Endothelial cell of umbilical vein (primary cell): ENCODE measurements around the gene NGEF. TPM values are rescaled to one million over a fixed set of nuclear protein-coding genes. Genes with fewer than 3 reads are reported as not detected.

Experiments
- BruUV-seq: library from RNA; stranded (reverse); fragments of 400-500 nt; replicated peaks from 2 replicates; lab custom pipeline; 2021; lab: Mats Ljungman, UMichigan
- CTCF ChIA-PET: fragments of 300-600, 350-600 bp; sonication (Branson Sonifier 250); formaldehyde crosslinking; loops from one replicate; lab custom pipeline; 2021; ENCODE audit warnings: antibody characterized with exemption, inconsistent platforms; lab: Charles Lee
- POLR2A ChIA-PET: fragments of 300-600, 350-600 bp; sonication (Branson Sonifier 250); formaldehyde crosslinking; loops from one replicate; lab custom pipeline; 2021; ENCODE audit warnings: antibody characterized with exemption, inconsistent platforms; lab: Charles Lee
- DNase-seq: peaks from one replicate; pipeline ENCODE4 v3.0.0-alpha.2; 2011; ENCODE audit warnings: low read depth, low spot score
- FAIRE-seq: peaks from 2 replicates; lab custom pipeline; 2011; peaks lifted over from hg19 to GRCh38; lab: Jason Lieb, UNC
- H2AFZ ChIP-seq: 2 replicates; pipeline ENCODE4 v1.6.0; 2012; ENCODE audit warnings: low read depth, low read length, control low read depth, inconsistent platforms
- H3K27ac ChIP-seq: 2 replicates; pipeline ENCODE4 v1.5.1; 2011; ENCODE audit warnings: low read depth, mild to moderate bottlenecking, control low read depth, low read length, moderate library complexity; ENCODE audit not compliant: insufficient read depth
- H3K27me3 ChIP-seq, 2 experiments: 2 replicates each; pipeline versions ENCODE4 v1.6.0 to v1.6.1; 2011; ENCODE audit warnings: low read length in 2 of 2, mixed read lengths in 1 of 2; ENCODE audit not compliant: control insufficient read depth in 2 of 2, insufficient read depth in 2 of 2
- H3K36me3 ChIP-seq, 2 experiments: 2 replicates in 1 of 2; 3 replicates in 1 of 2; pipeline ENCODE4 v1.5.1; 2011; ENCODE audit warnings: low read length in 2 of 2, mild to moderate bottlenecking in 1 of 2, moderate library complexity in 1 of 2; ENCODE audit not compliant: control insufficient read depth in 2 of 2, insufficient read depth in 2 of 2; ENCODE audit errors: extremely low read depth in 1 of 2
- H3K4me1 ChIP-seq: 3 replicates; pipeline ENCODE4 v1.5.1; 2011; ENCODE audit warnings: mild to moderate bottlenecking, low read length; ENCODE audit not compliant: control insufficient read depth, insufficient read depth; ENCODE audit errors: extremely low read depth
- H3K4me2 ChIP-seq: 2 replicates; pipeline ENCODE4 v1.6.1; 2011; ENCODE audit warnings: low read length, control low read depth, mixed read lengths; ENCODE audit not compliant: insufficient read depth
- H3K4me3 ChIP-seq, 3 experiments: fragments of 200-600 bp in 1 of 3; sonication (generic), shearing (Covaris generic) in 1 of 3; replicated peaks in 1 of 3; 2 replicates each; pipeline ENCODE4 v1.5.1; 2011 to 2016; ENCODE audit warnings: control low read depth in 3 of 3, low read length in 3 of 3, mild to moderate bottlenecking in 2 of 3, inconsistent platforms in 1 of 3, low read depth in 1 of 3, moderate library complexity in 1 of 3; ENCODE audit not compliant: insufficient read depth in 1 of 3
- H3K79me2 ChIP-seq: 2 replicates; pipeline ENCODE4 v1.6.0; 2012; ENCODE audit warnings: low read length, inconsistent platforms; ENCODE audit not compliant: control insufficient read depth, insufficient read depth
- H3K9ac ChIP-seq: replicated peaks from 2 replicates; pipeline ENCODE3; 2011; ENCODE audit warnings: low read length, control low read depth; ENCODE audit not compliant: insufficient read depth; ENCODE audit errors: extremely low read depth
- H3K9me1 ChIP-seq: replicated peaks from 3 replicates; pipeline ENCODE4 v1.6.0; 2011; ENCODE audit warnings: mild to moderate bottlenecking, low read length; ENCODE audit not compliant: control insufficient read depth, insufficient read depth; ENCODE audit errors: extremely low read depth
- H3K9me3 ChIP-seq: replicated peaks from 2 replicates; pipeline ENCODE4 v1.5.1; 2012; ENCODE audit warnings: low read length, inconsistent platforms; ENCODE audit not compliant: control insufficient read depth, insufficient read depth
- H4K20me1 ChIP-seq: replicated peaks from 2 replicates; pipeline ENCODE3; 2011; ENCODE audit warnings: mild to moderate bottlenecking, low read length; ENCODE audit not compliant: control insufficient read depth, insufficient read depth; ENCODE audit errors: extremely low read depth
- EZH2 ChIP-seq: IDR thresholded peaks from 2 replicates; pipeline ENCODE4 v1.6.1; 2012; ENCODE audit warnings: borderline replicate concordance, low read depth, mild to moderate bottlenecking, moderate library complexity, low read length, inconsistent platforms; ENCODE audit not compliant: severe bottlenecking
- FOS ChIP-seq: IDR thresholded peaks from 2 replicates; pipeline ENCODE4 v1.6.1; 2011; ENCODE audit warnings: mild to moderate bottlenecking, low read length, moderate library complexity, borderline replicate concordance; ENCODE audit not compliant: insufficient read depth
- GATA2 ChIP-seq: IDR thresholded peaks from 2 replicates; pipeline ENCODE4 v1.7.0; 2011; ENCODE audit warnings: low read depth, mild to moderate bottlenecking, moderate library complexity, mixed read lengths, low read length; ENCODE audit not compliant: insufficient read length, insufficient read depth
- JUN ChIP-seq: IDR thresholded peaks from 2 replicates; pipeline ENCODE4 v1.6.1; 2011; ENCODE audit warnings: borderline replicate concordance, low read depth; ENCODE audit not compliant: insufficient read length, insufficient read depth
- MYC ChIP-seq: IDR thresholded peaks from one replicate; pipeline ENCODE4 v1.6.1; 2011; ENCODE audit warnings: mild to moderate bottlenecking, low read depth, low read length
- POLR2A ChIP-seq: IDR thresholded peaks from 2 replicates; pipeline ENCODE4 v1.6.1; 2012; ENCODE audit warnings: low read depth, mild to moderate bottlenecking, control low read depth, low read length
- POLR2AphosphoS5 ChIP-seq: IDR thresholded peaks from 2 replicates; pipeline ENCODE4 v1.6.1; 2012; ENCODE audit warnings: low read depth, mild to moderate bottlenecking, control low read depth, low read length, moderate library complexity; ENCODE audit not compliant: insufficient read depth
- dilution Hi-C: fragments of 300-500 bp; cut with MboI; formaldehyde crosslinking; loops from one replicate; pipeline ENCODE4 v1.15.0; 2019; ENCODE audit warnings: low sequenced_read_pairs; ENCODE audit not compliant: extremely low pct_ligation_motif_present
- intact Hi-C: fragments of 100-400 bp; cut with micrococcal nuclease; formaldehyde crosslinking; loops from one replicate; pipeline ENCODE4 v1.10.0; 2022
- polyA plus RNA-seq, 4 experiments: library from polyadenylated mRNA; depleted of rRNA in 3 of 4; stranded (reverse) in 3 of 4; unstranded in 1 of 4; fragments of >200 nt; gene quantifications; 2 replicates each; pipeline versions ENCODE4 v1.2.1 to v1.2.3, GENCODE V29; 2011 to 2012; ENCODE audit warnings: missing spikeins in 1 of 4
- total RNA-seq: library from RNA; stranded (reverse); gene quantifications from 2 replicates; pipeline ENCODE4 v1.2.3, GENCODE V29; 2021
- TF ChIP-seq, protein P1 (sequence below), 2 donors: IDR thresholded peaks; 1 replicate in 1 of 2; 2 replicates in 1 of 2; pipeline ENCODE4 v1.5.1; 2011; ENCODE audit warnings: low read length in 2 of 2, mild to moderate bottlenecking in 2 of 2, moderate library complexity in 2 of 2, control low read depth in 1 of 2, inconsistent platforms in 1 of 2, low read depth in 1 of 2; ENCODE audit not compliant: insufficient read depth in 1 of 2; ENCODE audit errors: extremely low read depth in 1 of 2
- TF ChIP-seq, protein P2 (sequence below): IDR thresholded peaks from 2 replicates; pipeline ENCODE4 v1.6.1; 2011; ENCODE audit not compliant: insufficient read depth, insufficient read length

The NGEF gene
- total and polyA plus RNA-seq, 2 donors (not counting 3 experiments of a cell fraction or from before 2014, with no cell fraction given) = 0.22 to 0.41 TPM

DNA sequence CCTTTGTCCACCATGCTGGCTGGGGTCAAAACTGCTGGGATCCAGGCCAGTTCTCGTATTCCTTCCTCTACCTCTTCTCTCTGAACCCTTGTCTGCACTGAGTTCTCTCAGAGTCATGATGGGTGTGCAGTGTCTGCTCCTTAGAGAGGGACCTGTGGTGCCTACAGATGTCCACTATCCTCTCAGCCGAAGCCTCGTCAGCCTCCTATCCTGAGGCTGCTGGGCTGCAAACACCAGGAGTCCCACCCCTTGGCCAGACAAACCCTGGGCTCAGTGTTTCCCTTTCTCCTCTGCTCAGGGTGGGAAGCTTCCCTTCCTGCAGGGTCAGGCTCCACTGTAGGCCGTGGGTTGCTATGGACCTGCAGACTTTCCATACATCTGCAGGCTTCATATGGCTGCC lies 49.4 kb upstream of the NGEF start:
- H3K4me1 ChIP-seq = peaks cover 35% of the 10 kb centered on the region
- H3K9ac ChIP-seq = no peak overlapping the region
- dilution Hi-C loops (no loop called here), intact Hi-C loops (no loop called here)
- BruUV-seq = no TSS peak
- H3K27me3 ChIP-seq = no peaks in the 10 kb centered on the region
- FAIRE-seq (no peak), DNase-seq (no peak)
- H4K20me1 ChIP-seq = no peaks in the 10 kb centered on the region
- H2AFZ ChIP-seq = no peak overlapping the region
- H3K9me1 ChIP-seq = no peaks in the 10 kb centered on the region
- no peak for TF ChIP-seq FOS
- TF ChIP-seq, protein P1, sequence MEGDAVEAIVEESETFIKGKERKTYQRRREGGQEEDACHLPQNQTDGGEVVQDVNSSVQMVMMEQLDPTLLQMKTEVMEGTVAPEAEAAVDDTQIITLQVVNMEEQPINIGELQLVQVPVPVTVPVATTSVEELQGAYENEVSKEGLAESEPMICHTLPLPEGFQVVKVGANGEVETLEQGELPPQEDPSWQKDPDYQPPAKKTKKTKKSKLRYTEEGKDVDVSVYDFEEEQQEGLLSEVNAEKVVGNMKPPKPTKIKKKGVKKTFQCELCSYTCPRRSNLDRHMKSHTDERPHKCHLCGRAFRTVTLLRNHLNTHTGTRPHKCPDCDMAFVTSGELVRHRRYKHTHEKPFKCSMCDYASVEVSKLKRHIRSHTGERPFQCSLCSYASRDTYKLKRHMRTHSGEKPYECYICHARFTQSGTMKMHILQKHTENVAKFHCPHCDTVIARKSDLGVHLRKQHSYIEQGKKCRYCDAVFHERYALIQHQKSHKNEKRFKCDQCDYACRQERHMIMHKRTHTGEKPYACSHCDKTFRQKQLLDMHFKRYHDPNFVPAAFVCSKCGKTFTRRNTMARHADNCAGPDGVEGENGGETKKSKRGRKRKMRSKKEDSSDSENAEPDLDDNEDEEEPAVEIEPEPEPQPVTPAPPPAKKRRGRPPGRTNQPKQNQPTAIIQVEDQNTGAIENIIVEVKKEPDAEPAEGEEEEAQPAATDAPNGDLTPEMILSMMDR (IDR thresholded peaks at IDR 0.05; ENCODE audit: extremely low read depth in 1 of 2, insufficient read depth in 1 of 2, low read depth in 1 of 2, low read length in 2 of 2) = no peak
- TF ChIP-seq, protein P2, sequence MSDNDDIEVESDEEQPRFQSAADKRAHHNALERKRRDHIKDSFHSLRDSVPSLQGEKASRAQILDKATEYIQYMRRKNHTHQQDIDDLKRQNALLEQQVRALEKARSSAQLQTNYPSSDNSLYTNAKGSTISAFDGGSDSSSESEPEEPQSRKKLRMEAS = no peak
- TF ChIP-seq POLR2AphosphoS5 = no peak
- TF ChIP-seq POLR2A = no peak
- TF ChIP-seq EZH2 = no peak
- TF ChIP-seq JUN = no peak
- no peak for TF ChIP-seq GATA2
- no peak for TF ChIP-seq MYC
- ChIA-PET CTCF (interaction anchor here (1.4 to 4.3 kb wide), 4 partner anchors 14 to 209 kb away, joined by 3 to 30 read pairs (median 16); no protein-coding TSS in a partner anchor), POLR2A (no interaction called here)
- H3K27ac ChIP-seq = no peak overlapping the region
- H3K79me2 ChIP-seq = peaks cover 32% of the 10 kb centered on the region
- no peak overlapping the region for H3K4me3 ChIP-seq
- H3K9me3 ChIP-seq = no peaks in the 10 kb centered on the region
- peaks cover 0 to 4% of the 10 kb centered on the region in 2 experiments for H3K36me3 ChIP-seq
- peak overlapping the region; percentile 75 for H3K4me2 ChIP-seq
